Left renal pelvis (tissue), 4 donors: ENCODE measurements around the gene CALHM3. TPM values are rescaled to one million over a fixed set of nuclear protein-coding genes. Genes with fewer than 3 reads are reported as not detected.
"Not testable (repeated sequence)": the region's sequence is repeated elsewhere in the genome, so short reads cannot be mapped to it uniquely, and the experiment has no call there.

Experiments
- DNase-seq, 4 donors: peaks; one replicate each; pipeline ENCODE4 v3.0.0-alpha.2; 2013; ENCODE audit warnings: low read depth in 4 of 4, low spot score in 3 of 4
- polyA plus RNA-seq, 4 donors: library from polyadenylated mRNA; unstranded; fragments of 120-200 nt; gene quantifications; one replicate each; pipeline ENCODE4 v1.2.1, GENCODE V29; 2013; ENCODE audit not compliant: insufficient read length in 4 of 4

The CALHM3 gene
- polyA plus RNA-seq, 4 donors = not detected

- DNase-seq = no peak
Observed at GRCh38 chr10:103502849-103503660, 24.0 kb upstream of the CALHM3 start.

- no peak for DNase-seq
Observed at GRCh38 chr10:103501186-103501585, 22.1 kb upstream of the CALHM3 start.

GRCh38 chr10:103500481-103500880 is 21.4 kb upstream of the CALHM3 start:
- DNase-seq = no peak

GRCh38 chr10:103499881-103500280 is 20.8 kb upstream of the CALHM3 start:
- DNase-seq = no peak

- DNase-seq = no peak
Observed at GRCh38 chr10:103498936-103499638, 20.0 kb upstream of the CALHM3 start.

- no peak for DNase-seq
Observed at GRCh38 chr10:103497161-103497915, 18.3 kb upstream of the CALHM3 start.

- no peak for DNase-seq
Observed at GRCh38 chr10:103495321-103495720, 16.3 kb upstream of the CALHM3 start.

GRCh38 chr10:103493916-103494877 is 15.2 kb upstream of the CALHM3 start:
- DNase-seq = no peak

GRCh38 chr10:103493362-103493915 is 14.4 kb upstream of the CALHM3 start, which contains the start of gene NEURL1:
Gene NEURL1, plus strand, starts transcription at chr10:103493705. Its CDS starts 683 bp downstream, at chr10:103494388.
- no peak for DNase-seq

- no peak for DNase-seq
Observed at GRCh38 chr10:103492655-103493261, 13.7 kb upstream of the CALHM3 start.

GRCh38 chr10:103491729-103492364 is 12.8 kb upstream of the CALHM3 start:
- no peak for DNase-seq

GRCh38 chr10:103490986-103491314 is 11.9 kb upstream of the CALHM3 start:
- DNase-seq = no peak

- no peak for DNase-seq
Observed at GRCh38 chr10:103487410-103487708, 8.3 kb upstream of the CALHM3 start.

GRCh38 chr10:103486635-103487409 is 7.8 kb upstream of the CALHM3 start:
- not testable (repeated sequence) for DNase-seq

- DNase-seq = no peak
Observed at GRCh38 chr10:103481974-103482531, 3.0 kb upstream of the CALHM3 start.

GRCh38 chr10:103480521-103480920 is 1.5 kb upstream of the CALHM3 start:
- no peak for DNase-seq

GRCh38 chr10:103478671-103479070 is 369 bp downstream of the CALHM3 start:
- DNase-seq = no peak
